B cell (primary cell): ENCODE results near the gene NBL1. TPM values are rescaled to one million over a fixed set of nuclear protein-coding genes. Genes with fewer than 3 reads are reported as not detected.

Experiments used
- ATAC-seq: fragments of 200-7000 bp; cut with Tn5 transposase; one replicate; pipeline ENCODE4 v1.10.0; 2021; ENCODE audit warnings: low read depth, mild to moderate bottlenecking, moderate number of reproducible peaks, moderate library complexity
- CTCF ChIA-PET: fragments of 350-600 bp; sonication (Branson Sonifier 250); formaldehyde crosslinking; loops from one replicate; lab custom pipeline; 2021; ENCODE audit warnings: antibody characterized with exemption, inconsistent platforms; lab: Charles Lee
- POLR2A ChIA-PET: fragments of 350-600 bp; sonication (Branson Sonifier 250); formaldehyde crosslinking; loops from one replicate; lab custom pipeline; 2021; ENCODE audit warnings: antibody characterized with exemption; lab: Charles Lee
- DNase-seq: peaks from one replicate; pipeline ENCODE4 v3.0.0; 2013
- H2AFZ ChIP-seq: 2 replicates; pipeline ENCODE4 v1.6.1; 2012; ENCODE audit warnings: mild to moderate bottlenecking, low read depth, low read length; ENCODE audit not compliant: insufficient read depth, poor library complexity, severe bottlenecking
- H3K27ac ChIP-seq, 2 donors: 1 replicate in 1 of 2; 2 replicates in 1 of 2; pipeline ENCODE4 v1.5.1; 2012 to 2013; ENCODE audit warnings: low read length in 2 of 2, mild to moderate bottlenecking in 2 of 2, moderate library complexity in 1 of 2
- H3K27me3 ChIP-seq, 4 experiments: fragments of 200-600 bp in 1 of 4; sonication (generic) in 1 of 4; replicated peaks in 1 of 4; 1 replicate in 2 of 4; 2 replicates in 2 of 4; pipeline versions ENCODE4 v1.6.1 to v1.7.0; 2013 to 2016; ENCODE audit warnings: low read length in 3 of 4, mild to moderate bottlenecking in 2 of 4, mixed read lengths in 1 of 4, moderate library complexity in 1 of 4; ENCODE audit not compliant: insufficient read depth in 4 of 4, control insufficient read depth in 3 of 4; ENCODE audit errors: control extremely low read depth in 1 of 4
- H3K36me3 ChIP-seq, 2 experiments: replicated peaks in 1 of 2; 1 replicate in 1 of 2; 2 replicates in 1 of 2; pipeline versions ENCODE4 v1.6.1 to v1.7.1; 2013; ENCODE audit warnings: low read length in 1 of 2; ENCODE audit not compliant: insufficient read depth in 2 of 2, control insufficient read depth in 1 of 2; ENCODE audit errors: control extremely low read depth in 1 of 2, extremely low read depth in 1 of 2
- H3K4me1 ChIP-seq, 2 donors: fragments of 200-600 bp in 1 of 2; sonication (generic) in 1 of 2; 1 replicate in 1 of 2; 2 replicates in 1 of 2; pipeline versions ENCODE4 v1.5.1 to v1.6.1; 2013 to 2017; ENCODE audit warnings: low read length in 2 of 2; ENCODE audit not compliant: control insufficient read depth in 2 of 2, insufficient read depth in 2 of 2
- H3K4me2 ChIP-seq: replicated peaks from 2 replicates; pipeline ENCODE3; 2012; ENCODE audit warnings: mild to moderate bottlenecking, low read depth, low read length; ENCODE audit not compliant: poor library complexity, severe bottlenecking
- H3K4me3 ChIP-seq, 5 experiments: fragments of 200-600 bp in 1 of 5; sonication (generic) in 1 of 5; 1 replicate in 3 of 5; 2 replicates in 2 of 5; pipeline versions ENCODE4 v1.5.1 to v1.7.0; 2011 to 2016; ENCODE audit warnings: low read length in 4 of 5, mild to moderate bottlenecking in 4 of 5, low read depth in 2 of 5, control low read depth in 1 of 5, moderate library complexity in 1 of 5; ENCODE audit not compliant: insufficient read depth in 1 of 5; ENCODE audit errors: control extremely low read depth in 1 of 5, extremely low read depth in 1 of 5
- H3K79me2 ChIP-seq: fragments of 200-600 bp; sonication (generic); one replicate; pipeline ENCODE4 v1.6.0; 2016; ENCODE audit warnings: low read length; ENCODE audit not compliant: control insufficient read depth, insufficient read depth
- H3K9ac ChIP-seq: fragments of 200-600 bp; sonication (generic); 2 replicates; pipeline ENCODE4 v1.6.1; 2017; ENCODE audit warnings: mild to moderate bottlenecking, low read length, moderate library complexity
- H3K9me3 ChIP-seq, 3 donors: one replicate each; pipeline versions ENCODE4 v1.6.1 to v1.7.1; 2013; ENCODE audit warnings: low read length in 2 of 3; ENCODE audit not compliant: control insufficient read depth in 2 of 3, insufficient read depth in 1 of 3; ENCODE audit errors: control extremely low read depth in 1 of 3
- H4K20me1 ChIP-seq: 2 replicates; pipeline ENCODE4 v1.6.0; 2012; ENCODE audit warnings: mild to moderate bottlenecking, low read length; ENCODE audit not compliant: insufficient read depth, control insufficient read depth, poor library complexity, severe bottlenecking
- H3K27ac Mint-ChIP-seq: one replicate; pipeline ENCODE4 v1.8.0; 2021; ENCODE audit warnings: mixed read lengths
- H3K27me3 Mint-ChIP-seq: one replicate; pipeline ENCODE4 v1.8.0; 2021; ENCODE audit warnings: mixed read lengths
- H3K4me1 Mint-ChIP-seq: one replicate; pipeline ENCODE4 v1.8.0; 2021; ENCODE audit warnings: mixed read lengths
- H3K4me3 Mint-ChIP-seq: one replicate; pipeline ENCODE4 v1.8.0; 2021; ENCODE audit warnings: mixed read lengths
- H3K9me3 Mint-ChIP-seq: one replicate; pipeline ENCODE4 v1.8.0; 2022; ENCODE audit warnings: mixed read lengths; ENCODE audit not compliant: insufficient read depth
- EZH2 ChIP-seq: IDR thresholded peaks from 2 replicates; pipeline ENCODE4 v1.6.1; 2012; ENCODE audit warnings: borderline replicate concordance, low read depth, mild to moderate bottlenecking, moderate library complexity, low read length; ENCODE audit not compliant: insufficient read depth, poor library complexity, severe bottlenecking
- WGBS: methylation state at CpG from one replicate; pipeline ENCODE4 v1.1.5; 2013; ENCODE audit warnings: missing lambda C conversion rate; ENCODE audit not compliant: insufficient coverage; 5-methylcytosine and 5-hydroxymethylcytosine counted together
- intact Hi-C: fragments of 100-400 bp; cut with micrococcal nuclease; formaldehyde crosslinking; loops from one replicate; pipeline ENCODE4 v1.10.0; 2022
- polyA plus RNA-seq: library from polyadenylated mRNA; depleted of rRNA; stranded (reverse); fragments of >200 nt; gene quantifications from 2 replicates; pipeline ENCODE4 v1.2.3, GENCODE V29; 2012
- total RNA-seq, 2 donors: library from RNA; stranded (reverse); fragments of 120-200 nt in 1 of 2; gene quantifications; 1 replicate in 1 of 2; 2 replicates in 1 of 2; pipeline versions ENCODE4 v1.2.3 to v1.2.4, GENCODE V29; 2013 to 2022
- TF ChIP-seq, protein P1 (sequence below): fragments of 200-600 bp; IDR thresholded peaks from one replicate; pipeline ENCODE4 v1.8.0; 2022; ENCODE audit warnings: antibody characterized with exemption, mild to moderate bottlenecking

NBL1 gene
- total and polyA plus RNA-seq, 2 donors (not counting 1 experiment from before 2014, with no cell fraction given), result 0.74 to 0.97 TPM

DNA sequence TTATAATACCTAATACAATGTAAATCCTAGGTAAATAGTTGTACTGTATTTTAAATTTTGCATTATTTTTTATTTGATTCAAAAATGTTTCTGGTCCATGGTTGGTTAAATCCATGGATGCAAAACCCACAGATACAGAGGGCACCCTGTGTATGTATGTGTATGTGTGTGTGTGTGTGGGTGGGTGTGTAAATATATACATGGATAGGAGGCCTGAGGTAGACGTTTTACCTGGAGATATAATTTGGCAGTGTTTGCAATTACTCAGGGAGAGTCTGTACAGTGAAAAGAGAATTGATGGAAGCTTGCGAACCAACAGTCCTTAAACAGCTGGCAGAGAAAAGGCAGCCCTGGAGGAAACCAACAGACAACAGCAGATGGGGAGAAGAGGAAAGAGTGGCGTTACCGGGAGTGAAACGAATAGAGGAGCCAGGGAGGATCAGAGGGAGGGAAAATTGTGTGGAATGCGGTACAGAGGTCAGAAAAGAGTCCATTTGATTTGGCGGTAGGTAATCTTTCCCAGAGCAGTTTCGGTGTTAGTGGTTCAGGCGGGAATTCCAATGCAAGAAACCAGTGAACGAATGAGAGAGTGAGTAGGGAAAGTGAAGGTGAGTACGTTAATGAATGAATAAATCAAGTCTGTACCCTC is 47.9 kb upstream of the NBL1 start:
- no peaks in the 10 kb centered on the region for H3K9me3 ChIP-seq
- ChIA-PET CTCF (interaction anchor here (0.9 to 3.5 kb wide), 5 partner anchors 14 to 283 kb away, joined by 3 to 20 read pairs (median 5); no protein-coding TSS in a partner anchor), POLR2A (interaction anchor here (0.8 to 2.0 kb wide), 3 partner anchors 110 to 191 kb away, joined by 3 to 11 read pairs (median 3); partner anchors contain the start of gene CAPZB)
- WGBS, result 12% methylated on average over 11 of the region's 11 CpGs
- H3K27ac ChIP-seq, result peak overlapping the region; percentile 93 to 100
- Mint-ChIP-seq H3K27ac (peak overlapping the region; percentile 99), H3K4me1 (peaks cover 38% of the 10 kb centered on the region), H3K4me3 (peak overlapping the region; percentile 98), H3K27me3 (no peaks in the 10 kb centered on the region), H3K9me3 (no peaks in the 10 kb centered on the region)
- peaks cover 22 to 30% of the 10 kb centered on the region in 2 donors for H3K4me1 ChIP-seq
- peak overlapping the region; percentile 91 for H3K4me2 ChIP-seq
- ATAC-seq, result no peak
- DNase-seq, result no peak
- no peaks in the 10 kb centered on the region for H4K20me1 ChIP-seq
- H2AFZ ChIP-seq, result peak overlapping the region; percentile 69
- H3K79me2 ChIP-seq, result peaks cover 47% of the 10 kb centered on the region
- intact Hi-C loops, result loop anchor here (1.0 to 5.0 kb wide), 5 partner anchors 89 to 386 kb away; partner anchors contain the start of genes AKR7A2, CAPZB, EMC1 and MRTO4
- peak overlapping the region; percentile 99 for H3K9ac ChIP-seq
- H3K36me3 ChIP-seq, result peaks cover 0 to 6% of the 10 kb centered on the region in 2 experiments
- H3K27me3 ChIP-seq, result no peaks in the 10 kb centered on the region
- no peak for TF ChIP-seq EZH2
- TF ChIP-seq, protein P1, sequence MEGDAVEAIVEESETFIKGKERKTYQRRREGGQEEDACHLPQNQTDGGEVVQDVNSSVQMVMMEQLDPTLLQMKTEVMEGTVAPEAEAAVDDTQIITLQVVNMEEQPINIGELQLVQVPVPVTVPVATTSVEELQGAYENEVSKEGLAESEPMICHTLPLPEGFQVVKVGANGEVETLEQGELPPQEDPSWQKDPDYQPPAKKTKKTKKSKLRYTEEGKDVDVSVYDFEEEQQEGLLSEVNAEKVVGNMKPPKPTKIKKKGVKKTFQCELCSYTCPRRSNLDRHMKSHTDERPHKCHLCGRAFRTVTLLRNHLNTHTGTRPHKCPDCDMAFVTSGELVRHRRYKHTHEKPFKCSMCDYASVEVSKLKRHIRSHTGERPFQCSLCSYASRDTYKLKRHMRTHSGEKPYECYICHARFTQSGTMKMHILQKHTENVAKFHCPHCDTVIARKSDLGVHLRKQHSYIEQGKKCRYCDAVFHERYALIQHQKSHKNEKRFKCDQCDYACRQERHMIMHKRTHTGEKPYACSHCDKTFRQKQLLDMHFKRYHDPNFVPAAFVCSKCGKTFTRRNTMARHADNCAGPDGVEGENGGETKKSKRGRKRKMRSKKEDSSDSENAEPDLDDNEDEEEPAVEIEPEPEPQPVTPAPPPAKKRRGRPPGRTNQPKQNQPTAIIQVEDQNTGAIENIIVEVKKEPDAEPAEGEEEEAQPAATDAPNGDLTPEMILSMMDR, result no peak
- peak overlapping the region; percentile 58 to 97 (median 80) for H3K4me3 ChIP-seq
